ENCODE results near the gene AREG. TPM values are rescaled to one million over a fixed set of nuclear protein-coding genes. Genes with fewer than 3 reads are reported as not detected.
A peak's percentile ranks its signal among the peaks of the same experiment; 100 is the strongest.

AREG gene
- total and polyA plus RNA-seq, 11 donors: 0.27 to 49.6 (median 1.9) TPM

DNA sequence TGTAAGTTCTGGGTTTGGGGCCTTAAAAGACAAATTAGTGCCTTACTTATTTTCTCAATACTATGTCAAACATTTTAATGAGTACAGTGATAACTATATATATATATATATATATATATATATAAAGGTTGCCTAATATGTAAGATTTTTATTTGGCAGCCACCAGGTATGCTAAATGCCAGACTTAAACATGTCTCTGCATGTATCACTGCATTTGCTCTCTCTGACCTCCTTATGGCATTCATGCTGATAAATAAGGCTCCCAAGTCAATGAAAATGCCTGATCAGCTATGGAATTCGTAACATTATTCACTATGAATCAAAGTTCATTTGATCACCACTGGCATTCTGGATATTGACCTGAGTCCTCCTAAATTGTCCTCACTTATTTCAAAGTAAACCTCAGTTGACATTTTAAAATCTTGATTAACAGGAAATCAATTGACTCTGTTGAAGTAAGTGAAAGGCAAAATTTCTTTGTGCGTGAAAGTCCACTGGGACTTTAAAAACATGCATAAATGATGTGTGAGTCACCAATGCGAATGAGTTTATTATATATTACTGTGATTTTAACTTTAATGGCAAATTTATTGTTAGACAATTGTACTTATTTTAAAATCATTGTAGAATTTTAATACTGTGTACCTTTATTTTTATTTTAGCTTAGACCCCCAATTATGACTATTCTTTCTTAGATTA is 29.2 kb upstream of the AREG start:
- DNase-seq (no peak), ATAC-seq (no peak)
- no peak overlapping the region for H3K4me3 ChIP-seq
- intact Hi-C loops (cut with DNase I): no loop called here
- no peaks in the 10 kb centered on the region for H3K27me3 ChIP-seq
- TF ChIP-seq, protein P1, sequence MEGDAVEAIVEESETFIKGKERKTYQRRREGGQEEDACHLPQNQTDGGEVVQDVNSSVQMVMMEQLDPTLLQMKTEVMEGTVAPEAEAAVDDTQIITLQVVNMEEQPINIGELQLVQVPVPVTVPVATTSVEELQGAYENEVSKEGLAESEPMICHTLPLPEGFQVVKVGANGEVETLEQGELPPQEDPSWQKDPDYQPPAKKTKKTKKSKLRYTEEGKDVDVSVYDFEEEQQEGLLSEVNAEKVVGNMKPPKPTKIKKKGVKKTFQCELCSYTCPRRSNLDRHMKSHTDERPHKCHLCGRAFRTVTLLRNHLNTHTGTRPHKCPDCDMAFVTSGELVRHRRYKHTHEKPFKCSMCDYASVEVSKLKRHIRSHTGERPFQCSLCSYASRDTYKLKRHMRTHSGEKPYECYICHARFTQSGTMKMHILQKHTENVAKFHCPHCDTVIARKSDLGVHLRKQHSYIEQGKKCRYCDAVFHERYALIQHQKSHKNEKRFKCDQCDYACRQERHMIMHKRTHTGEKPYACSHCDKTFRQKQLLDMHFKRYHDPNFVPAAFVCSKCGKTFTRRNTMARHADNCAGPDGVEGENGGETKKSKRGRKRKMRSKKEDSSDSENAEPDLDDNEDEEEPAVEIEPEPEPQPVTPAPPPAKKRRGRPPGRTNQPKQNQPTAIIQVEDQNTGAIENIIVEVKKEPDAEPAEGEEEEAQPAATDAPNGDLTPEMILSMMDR (IDR thresholded peaks at IDR 0.05): no peak
- no peak for TF ChIP-seq POLR2A (IDR thresholded peaks at IDR 0.05)
- no peaks in the 10 kb centered on the region for H3K4me1 ChIP-seq
- WGBS, 4 donors: 84 to 89% (median 89%) methylated on average over 3 of the region's 3 CpGs
- no peaks in the 10 kb centered on the region for H3K36me3 ChIP-seq
- H3K9me3 ChIP-seq: no peaks in the 10 kb centered on the region
- H3K27ac ChIP-seq: no peak overlapping the region

DNA sequence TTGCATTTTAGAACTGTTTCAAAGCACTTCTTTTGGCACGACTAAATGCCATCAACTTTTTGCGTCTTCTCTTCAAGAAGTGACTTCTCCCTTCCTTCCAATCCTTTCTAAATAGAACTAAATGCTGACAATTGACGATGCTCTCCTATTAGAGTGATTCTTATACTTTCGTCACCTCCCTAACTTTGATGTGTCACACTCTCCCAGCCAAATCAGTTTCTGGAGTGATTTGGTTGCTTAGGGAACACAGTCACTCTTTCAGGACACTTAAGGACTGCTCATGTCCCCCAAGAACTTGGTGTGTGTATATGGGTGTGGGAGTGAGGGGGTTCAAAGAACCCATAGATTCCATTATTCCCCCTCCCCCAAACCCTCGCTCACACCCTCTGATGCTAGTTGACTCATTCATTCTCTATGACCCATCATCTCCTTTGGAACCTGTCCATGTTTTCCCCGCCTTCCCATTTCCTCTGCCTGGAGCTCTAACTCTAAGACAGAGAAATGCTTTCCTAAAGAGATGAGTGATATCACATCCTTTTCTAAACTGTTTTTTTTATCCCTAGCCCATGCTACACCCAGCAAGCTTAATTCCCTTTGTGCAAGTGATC is 26.8 kb upstream of the AREG start:
- WGBS, 4 donors: 59 to 69% (median 62%) methylated on average over 6 of the region's 6 CpGs
- DNase-seq: no peak
- ATAC-seq: peak in 3 of 4 donors; percentile 5 to 12 (median 11)

DNA sequence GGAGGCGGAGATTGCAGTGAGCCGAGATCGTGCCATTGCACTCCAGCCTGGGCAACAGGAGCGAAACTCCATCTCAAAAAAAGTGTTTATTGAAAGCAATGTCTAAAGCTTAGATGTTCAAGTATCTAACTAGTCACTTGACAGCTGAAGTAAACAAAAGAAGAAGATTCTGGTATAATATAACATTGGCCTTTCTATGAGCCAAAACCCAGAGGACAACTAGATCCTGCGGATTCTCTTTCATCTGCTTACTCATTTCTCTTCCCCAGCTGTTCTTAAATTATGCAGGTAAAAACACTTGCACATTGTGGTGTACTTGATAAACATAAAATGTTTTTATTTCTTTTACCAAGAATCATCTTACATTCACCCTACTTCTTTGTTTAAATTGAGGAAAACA is 24.1 kb upstream of the AREG start:
- Histone ChIP-seq H3K9me3 (no peaks in the 10 kb centered on the region), H3K27me3 (no peaks in the 10 kb centered on the region), H3K4me1 (peaks cover 0 to 20% (median 4%) of the 10 kb centered on the region in 12 donors), H3K27ac (no peak overlapping the region), H3K36me3 (no peaks in the 10 kb centered on the region), H3K4me3 (no peak overlapping the region)
- TF ChIP-seq, protein P1 (IDR thresholded peaks at IDR 0.05): no peak
- TF ChIP-seq POLR2A (IDR thresholded peaks at IDR 0.05): no peak
- DNase-seq: no peak
- 76 to 95% (median 85%) methylated on average over 5 of the region's 5 CpGs for WGBS, 4 donors
- no peak for ATAC-seq
- intact Hi-C loops (cut with DNase I): no loop called here

More for the DNA sequence above, 26.8 kb upstream of the AREG start:
- no peak overlapping the region for H3K4me3 ChIP-seq
- H3K27me3 ChIP-seq: no peaks in the 10 kb centered on the region
- H3K36me3 ChIP-seq: no peaks in the 10 kb centered on the region
- intact Hi-C loops (cut with DNase I): no loop called here
- TF ChIP-seq, protein P1 (IDR thresholded peaks at IDR 0.05): no peak
- no peak for TF ChIP-seq POLR2A (IDR thresholded peaks at IDR 0.05)
- H3K27ac ChIP-seq: no peak overlapping the region
- peaks cover 0 to 13% (median 4%) of the 10 kb centered on the region in 12 donors for H3K4me1 ChIP-seq
- H3K9me3 ChIP-seq: no peaks in the 10 kb centered on the region

DNA sequence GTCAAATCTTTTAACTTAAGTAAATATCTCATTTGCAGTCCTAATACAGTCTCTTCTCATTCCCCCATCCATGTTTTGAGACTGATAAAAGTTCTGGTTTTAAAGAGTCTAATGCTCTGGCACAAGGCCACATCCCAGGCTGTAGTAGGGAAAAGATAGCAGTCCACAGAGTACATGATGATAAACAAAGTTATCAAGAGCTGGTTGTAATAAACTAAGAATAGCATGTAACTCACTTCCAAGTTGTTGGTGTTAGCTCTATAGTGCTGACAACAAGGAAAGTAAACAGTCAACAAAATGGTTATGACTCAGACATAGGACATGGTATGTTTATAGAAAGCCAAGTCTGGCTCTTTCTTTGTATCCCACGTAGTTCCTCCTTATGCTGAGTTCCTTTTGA is 21.8 kb upstream of the AREG start:
- peaks cover 0 to 20% (median 4%) of the 10 kb centered on the region in 12 donors for H3K4me1 ChIP-seq
- intact Hi-C loops (cut with DNase I): no loop called here
- 0 to 21% (median 5%) methylated on average over 1 of the region's 1 CpG for WGBS, 4 donors
- ATAC-seq (peak; percentile 99), DNase-seq (peak in 4 of 5 donors; percentile 60 to 80 (median 74))
- H3K9me3 ChIP-seq: no peaks in the 10 kb centered on the region
- H3K27ac ChIP-seq: peak overlapping the region in 10 of 12 donors; percentile 23 to 67 (median 48)
- no peak for TF ChIP-seq POLR2A (IDR thresholded peaks at IDR 0.05)
- TF ChIP-seq, protein P1 (IDR thresholded peaks at IDR 0.05): no peak
- H3K4me3 ChIP-seq: no peak overlapping the region
- H3K36me3 ChIP-seq: no peaks in the 10 kb centered on the region
- no peaks in the 10 kb centered on the region for H3K27me3 ChIP-seq
